Thoracic aorta (tissue), 2 donors: ENCODE data around the gene FCRL1. TPM values are rescaled to one million over a fixed set of nuclear protein-coding genes. Genes with fewer than 3 reads are reported as not detected.

Source experiments
- ATAC-seq: fragments of 150-250 bp; one replicate; pipeline ENCODE4 v1.8.0; 2017; ENCODE audit warnings: low read depth; ENCODE audit not compliant: insufficient number of reproducible peaks, low FRiP score
- DNase-seq: peaks from one replicate; pipeline ENCODE4 v3.0.0-alpha.2; 2020; ENCODE audit warnings: low spot score
- H3K27ac ChIP-seq, 2 donors: fragments of 200-600 bp; sonication (generic); 1 replicate in 1 of 2; 2 replicates in 1 of 2; pipeline ENCODE4 v1.5.1; 2016; ENCODE audit warnings: mild to moderate bottlenecking in 2 of 2, moderate library complexity in 2 of 2
- H3K27me3 ChIP-seq: fragments of 200-600 bp; sonication (generic); replicated peaks from 2 replicates; pipeline ENCODE4 v1.6.0; 2016; ENCODE audit warnings: mild to moderate bottlenecking; ENCODE audit not compliant: insufficient read depth
- H3K36me3 ChIP-seq: fragments of 200-600 bp; sonication (generic); one replicate; pipeline ENCODE4 v1.5.1; 2016
- H3K4me1 ChIP-seq, 2 donors: fragments of 200-600 bp; sonication (generic); 1 replicate in 1 of 2; 2 replicates in 1 of 2; pipeline versions ENCODE4 v1.5.1 to v1.6.0; 2016; ENCODE audit warnings: low read depth in 2 of 2, mild to moderate bottlenecking in 1 of 2; ENCODE audit not compliant: control insufficient read depth in 1 of 2
- H3K4me3 ChIP-seq: fragments of 200-600 bp; sonication (generic); 2 replicates; pipeline ENCODE4 v1.5.1; 2016; ENCODE audit warnings: mild to moderate bottlenecking
- H3K9me3 ChIP-seq: fragments of 200-600 bp; sonication (generic); 2 replicates; pipeline ENCODE4 v1.5.1; 2016
- CTCF ChIP-seq: fragments of 200-600 bp; sonication (generic); IDR thresholded peaks from one replicate; pipeline ENCODE4 v1.5.1; 2019; ENCODE audit warnings: antibody characterized with exemption
- total RNA-seq, 2 donors: library from RNA; depleted of rRNA; stranded (reverse); fragments of >200 nt; gene quantifications; one replicate each; pipeline versions ENCODE4 v1.1.0 to v1.2.3, GENCODE V29; 2016

FCRL1 gene
- total RNA-seq, 2 donors from 2014 or later = 1.8 TPM; not detected in 1

DNA sequence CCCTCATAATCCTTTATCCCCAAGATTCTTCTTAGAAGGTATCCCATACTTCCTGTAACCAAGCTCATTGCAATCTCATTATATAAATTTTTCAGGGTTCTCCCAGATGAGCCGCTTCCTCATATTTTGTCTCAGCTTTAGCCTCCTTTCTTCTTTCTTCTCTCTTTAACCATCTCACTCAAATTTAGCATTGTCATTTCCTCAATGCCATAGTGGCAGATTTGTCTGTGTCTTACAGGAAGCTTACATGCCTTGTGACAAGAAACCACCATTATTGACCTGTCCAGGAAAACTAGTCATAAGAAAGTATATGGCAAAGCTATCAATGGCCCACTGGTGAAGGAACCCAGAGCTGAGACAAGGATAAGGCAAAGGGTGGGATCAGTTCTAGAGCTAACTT lies 37.0 kb downstream of the FCRL1 start:
- no peak for DNase-seq
- H3K4me3 ChIP-seq = no peak overlapping the region
- H3K4me1 ChIP-seq = no peaks in the 10 kb centered on the region

DNA sequence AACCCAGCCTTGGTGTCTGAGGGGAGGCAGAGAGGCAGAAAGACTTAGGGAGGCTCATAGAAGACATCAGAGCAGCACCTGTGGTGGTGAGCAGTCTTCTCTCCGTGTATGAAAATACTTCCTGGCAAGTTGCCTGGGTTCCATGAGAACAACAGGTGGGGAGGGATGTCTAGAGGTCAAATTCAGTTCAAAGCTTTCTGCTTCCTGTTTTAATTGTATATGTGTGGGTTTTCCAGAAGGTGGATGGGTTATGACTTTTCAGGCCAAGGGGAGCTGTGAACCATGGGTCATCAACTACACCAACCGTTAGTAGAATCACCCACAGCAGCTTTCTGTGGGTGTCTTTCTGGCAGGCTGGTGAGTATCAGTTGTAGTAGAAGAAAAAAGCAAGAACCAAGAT lies 38.9 kb downstream of the FCRL1 start:
- Histone ChIP-seq H3K4me1 (no peaks in the 10 kb centered on the region), H3K9me3 (no peaks in the 10 kb centered on the region), H3K4me3 (no peak overlapping the region), H3K27me3 (no peaks in the 10 kb centered on the region), H3K36me3 (no peaks in the 10 kb centered on the region), H3K27ac (no peak overlapping the region)
- DNase-seq (no peak), ATAC-seq (no peak)
- TF ChIP-seq CTCF = no peak

More for the DNA sequence above, 37.0 kb downstream of the FCRL1 start:
- Histone ChIP-seq H3K27ac (no peak overlapping the region), H3K27me3 (no peaks in the 10 kb centered on the region), H3K36me3 (no peaks in the 10 kb centered on the region), H3K9me3 (no peaks in the 10 kb centered on the region)
- TF ChIP-seq CTCF = no peak
- ATAC-seq = no peak

DNA sequence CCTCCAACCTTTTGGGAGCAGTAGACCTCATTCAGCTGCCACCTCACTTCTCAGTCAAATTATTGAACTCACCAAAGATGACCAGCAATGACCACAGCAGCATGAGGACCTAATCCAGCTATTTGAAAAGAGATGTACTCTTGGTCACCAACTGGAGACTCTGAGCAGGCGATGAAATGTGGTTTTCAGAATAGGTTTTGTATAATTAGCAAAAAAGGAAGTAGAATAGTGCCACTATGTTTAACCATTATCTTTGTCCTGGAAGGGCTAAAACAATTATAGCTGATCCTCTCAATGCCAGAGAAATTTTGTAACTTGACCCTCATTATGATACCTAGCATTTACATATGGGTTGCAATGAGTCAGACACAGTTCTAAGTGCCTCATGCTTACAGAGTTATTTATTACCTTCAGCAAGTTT lies 42.9 kb downstream of the FCRL1 start, which contains the start of gene FCRL2:
TSS of gene FCRL2 (minus strand) at position 162 of the 421 bp plus-strand sequence. CDS start at position 103, 59 bp downstream.
- no peak for DNase-seq
- H3K4me1 ChIP-seq = no peaks in the 10 kb centered on the region
- no peak for ATAC-seq
- no peaks in the 10 kb centered on the region for H3K9me3 ChIP-seq
- H3K27ac ChIP-seq = no peak within 1 kb of the TSS
- no peaks in the 10 kb centered on the region for H3K27me3 ChIP-seq
- no peak for TF ChIP-seq CTCF
- H3K36me3 ChIP-seq = no peaks in the 10 kb centered on the region
- no peak within 1 kb of the TSS for H3K4me3 ChIP-seq

DNA sequence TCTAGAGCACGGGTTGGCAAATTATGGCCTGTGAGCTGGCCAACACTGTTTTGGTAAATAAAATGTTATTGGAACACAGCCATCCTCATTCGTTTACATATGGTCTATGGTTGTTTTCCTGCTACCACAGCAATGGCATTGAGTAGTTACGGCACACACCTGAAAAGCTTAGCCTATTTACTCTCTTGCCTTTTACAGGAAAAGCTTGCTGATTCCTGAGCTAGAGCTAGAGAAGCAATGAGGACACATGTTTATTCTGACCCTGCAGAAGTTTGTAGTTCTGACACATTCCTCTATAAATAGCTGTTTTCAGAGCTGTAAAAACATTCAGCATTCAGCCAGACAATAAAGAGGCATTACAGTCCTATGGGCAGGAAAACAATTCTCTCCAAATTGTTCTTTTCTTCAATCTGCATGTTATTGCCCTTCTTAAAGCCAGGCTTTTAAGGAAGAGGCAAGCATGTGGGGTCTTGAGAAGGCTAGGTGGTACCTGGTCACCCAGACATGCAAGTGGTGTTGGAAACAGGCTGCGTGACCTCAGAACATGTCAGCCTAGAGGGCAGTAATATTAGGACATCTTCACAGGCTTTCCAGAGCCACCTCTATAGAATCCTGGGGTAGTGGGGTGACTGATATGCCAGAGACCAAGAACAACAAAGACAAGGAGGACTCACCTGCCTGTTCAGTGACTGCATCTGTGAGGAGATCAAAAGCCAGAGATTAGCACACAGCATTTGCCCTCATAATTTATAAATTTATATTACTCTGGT lies 44.6 kb downstream of the FCRL1 start:
- ATAC-seq = no peak
- H3K36me3 ChIP-seq = no peaks in the 10 kb centered on the region
- H3K4me1 ChIP-seq = no peaks in the 10 kb centered on the region
- no peak for DNase-seq
- no peak overlapping the region for H3K27ac ChIP-seq
- H3K9me3 ChIP-seq = no peaks in the 10 kb centered on the region
- no peaks in the 10 kb centered on the region for H3K27me3 ChIP-seq
- TF ChIP-seq CTCF = no peak
- H3K4me3 ChIP-seq = no peak overlapping the region

DNA sequence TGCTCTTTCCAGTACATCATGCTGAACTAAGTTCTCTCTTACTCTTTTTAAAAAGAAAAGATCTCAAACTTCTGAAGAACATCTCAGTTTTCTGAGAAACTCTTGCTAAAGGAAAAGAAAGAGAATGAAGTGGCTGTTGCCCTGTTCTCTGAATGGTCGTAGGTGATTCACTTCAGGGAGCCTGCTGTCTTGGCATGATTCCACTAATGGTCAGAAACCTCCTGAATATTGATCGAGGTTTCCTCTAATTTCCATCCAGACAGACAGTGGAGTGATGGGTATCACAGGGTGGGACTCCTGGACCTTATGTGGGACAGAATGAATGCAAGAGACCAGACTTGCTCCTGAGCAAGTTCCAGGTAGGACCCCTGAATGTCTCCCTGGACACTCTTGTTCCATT lies 45.5 kb downstream of the FCRL1 start:
- Histone ChIP-seq H3K9me3 (no peaks in the 10 kb centered on the region), H3K4me3 (no peak overlapping the region), H3K27ac (no peak overlapping the region), H3K4me1 (no peaks in the 10 kb centered on the region), H3K36me3 (no peaks in the 10 kb centered on the region), H3K27me3 (no peaks in the 10 kb centered on the region)
- no peak for TF ChIP-seq CTCF
- DNase-seq (no peak), ATAC-seq (no peak)
